22Rv1 (cell line): Measurements from ENCODE around the gene NBEA.

Source experiments
- ZFX ChIP-seq: fragments of 450-650 bp; IDR thresholded peaks from 2 replicates; pipeline ENCODE4 v1.6.1; 2017; ENCODE audit warnings: antibody characterized with exemption, borderline replicate concordance
- TF ChIP-seq, protein P1 (sequence below): fragments of 450-650 bp; IDR thresholded peaks from 2 replicates; pipeline ENCODE4 v1.5.1; 2017; ENCODE audit warnings: mild to moderate bottlenecking

DNA sequence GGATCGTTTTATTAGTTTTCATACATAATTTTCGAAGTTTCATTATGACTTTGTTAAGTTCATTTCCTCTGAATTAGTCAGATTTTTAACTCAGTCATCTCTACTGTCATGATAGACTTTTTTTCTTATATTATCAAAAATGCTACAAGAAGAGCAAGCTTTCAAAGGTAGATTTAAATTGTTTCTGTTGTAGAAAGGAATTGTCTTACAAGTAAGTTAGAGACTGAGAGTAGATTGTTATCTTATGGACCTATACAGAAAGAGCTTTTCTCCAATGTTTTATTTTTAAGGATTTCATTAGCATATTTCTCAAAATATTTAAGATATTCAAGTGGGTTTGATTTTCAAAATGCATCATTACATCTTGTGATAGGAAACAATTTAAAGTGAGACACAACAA, 531.7 kb downstream of the NBEA start:
- TF ChIP-seq, protein P1, sequence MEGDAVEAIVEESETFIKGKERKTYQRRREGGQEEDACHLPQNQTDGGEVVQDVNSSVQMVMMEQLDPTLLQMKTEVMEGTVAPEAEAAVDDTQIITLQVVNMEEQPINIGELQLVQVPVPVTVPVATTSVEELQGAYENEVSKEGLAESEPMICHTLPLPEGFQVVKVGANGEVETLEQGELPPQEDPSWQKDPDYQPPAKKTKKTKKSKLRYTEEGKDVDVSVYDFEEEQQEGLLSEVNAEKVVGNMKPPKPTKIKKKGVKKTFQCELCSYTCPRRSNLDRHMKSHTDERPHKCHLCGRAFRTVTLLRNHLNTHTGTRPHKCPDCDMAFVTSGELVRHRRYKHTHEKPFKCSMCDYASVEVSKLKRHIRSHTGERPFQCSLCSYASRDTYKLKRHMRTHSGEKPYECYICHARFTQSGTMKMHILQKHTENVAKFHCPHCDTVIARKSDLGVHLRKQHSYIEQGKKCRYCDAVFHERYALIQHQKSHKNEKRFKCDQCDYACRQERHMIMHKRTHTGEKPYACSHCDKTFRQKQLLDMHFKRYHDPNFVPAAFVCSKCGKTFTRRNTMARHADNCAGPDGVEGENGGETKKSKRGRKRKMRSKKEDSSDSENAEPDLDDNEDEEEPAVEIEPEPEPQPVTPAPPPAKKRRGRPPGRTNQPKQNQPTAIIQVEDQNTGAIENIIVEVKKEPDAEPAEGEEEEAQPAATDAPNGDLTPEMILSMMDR = no peak
- no peak for TF ChIP-seq ZFX
